MM.1S (cell line): ENCODE measurements around the gene RGS12.

Experiments
- DNase-seq: peaks from one replicate; pipeline ENCODE4 v3.0.0-alpha.2; 2015
- H2AFZ ChIP-seq: fragments of 300-600 bp; sonication (generic); 2 replicates; pipeline ENCODE4 v1.6.0; 2016; ENCODE audit warnings: antibody characterized with exemption, low read length
- H3F3A ChIP-seq: fragments of 300-600 bp; sonication (generic); 2 replicates; pipeline ENCODE4 v1.6.1; 2016; ENCODE audit warnings: mild to moderate bottlenecking, antibody characterized with exemption, low read length, moderate library complexity, mixed read lengths; ENCODE audit not compliant: insufficient read depth
- H3K27ac ChIP-seq: fragments of 300-600 bp; sonication (generic); 2 replicates; pipeline ENCODE4 v1.5.1; 2016; ENCODE audit warnings: mild to moderate bottlenecking, low read length
- H3K27me3 ChIP-seq: fragments of 300-600 bp; sonication (generic); replicated peaks from 2 replicates; pipeline ENCODE4 v1.6.0; 2016; ENCODE audit warnings: low read length; ENCODE audit not compliant: insufficient read depth
- H3K36me3 ChIP-seq: fragments of 300-600 bp; sonication (generic); replicated peaks from 2 replicates; pipeline ENCODE4 v1.6.1; 2016; ENCODE audit warnings: mild to moderate bottlenecking, low read length, mixed read lengths; ENCODE audit not compliant: insufficient read depth
- H3K4me1 ChIP-seq: fragments of 300-600 bp; sonication (generic); 2 replicates; pipeline ENCODE4 v1.6.1; 2016; ENCODE audit warnings: low read length, mixed read lengths
- H3K4me2 ChIP-seq: fragments of 300-600 bp; sonication (generic); 2 replicates; pipeline ENCODE4 v1.6.0; 2016; ENCODE audit warnings: low read depth, low read length
- H3K4me3 ChIP-seq: fragments of 300-600 bp; sonication (generic); 2 replicates; pipeline ENCODE4 v1.5.1; 2016; ENCODE audit warnings: low read length, mixed read lengths
- H3K79me2 ChIP-seq: fragments of 300-600 bp; sonication (generic); 2 replicates; pipeline ENCODE4 v1.6.1; 2016; ENCODE audit warnings: mixed run types, low read length, mixed read lengths
- H3K9ac ChIP-seq: fragments of 300-600 bp; sonication (generic); 2 replicates; pipeline ENCODE4 v1.6.1; 2016; ENCODE audit warnings: low read length, mixed read lengths
- H3K9me2 ChIP-seq: fragments of 300-600 bp; sonication (generic); replicated peaks from 2 replicates; pipeline ENCODE4 v1.6.1; 2016; ENCODE audit warnings: mild to moderate bottlenecking, low read length, mixed read lengths; ENCODE audit not compliant: insufficient read depth
- H3K9me3 ChIP-seq: fragments of 300-600 bp; sonication (generic); replicated peaks from 2 replicates; pipeline ENCODE4 v1.6.1; 2016; ENCODE audit warnings: mild to moderate bottlenecking, low read length, mixed read lengths; ENCODE audit not compliant: insufficient read depth
- H4K20me1 ChIP-seq: fragments of 300-600 bp; sonication (generic); 2 replicates; pipeline ENCODE4 v1.6.1; 2016; ENCODE audit warnings: mild to moderate bottlenecking, low read length, moderate library complexity, mixed read lengths; ENCODE audit not compliant: insufficient read depth
- CTCF ChIP-seq: fragments of 300-600 bp; sonication (generic); IDR thresholded peaks from 2 replicates; pipeline ENCODE4 v1.5.1; 2016; ENCODE audit warnings: antibody characterized with exemption, low read length, mixed read lengths
- EZH2 ChIP-seq: fragments of 300-600 bp; sonication (generic); optimal IDR thresholded peaks from 2 replicates; pipeline ENCODE3; 2017; ENCODE audit warnings: low read depth, mild to moderate bottlenecking, antibody characterized with exemption, low read length, mixed read lengths
- EZH2phosphoT487 ChIP-seq: fragments of 300-600 bp; sonication (generic); IDR thresholded peaks from 2 replicates; pipeline ENCODE4 v1.6.1; 2018; ENCODE audit warnings: antibody characterized with exemption, low read length

Gene RGS12

GRCh38 chr4:3251691-3252479 lies 40.9 kb upstream of the RGS12 start:
- no peaks in the 10 kb centered on the region for H4K20me1 ChIP-seq
- H3K9me3 ChIP-seq = no peaks in the 10 kb centered on the region
- DNase-seq = no peak
- H3K4me1 ChIP-seq = no peaks in the 10 kb centered on the region
- H3K36me3 ChIP-seq = no peaks in the 10 kb centered on the region
- H3K4me3 ChIP-seq = no peak overlapping the region
- H2AFZ ChIP-seq = no peak overlapping the region
- no peak for TF ChIP-seq EZH2
- no peak for TF ChIP-seq CTCF
- TF ChIP-seq EZH2phosphoT487 = no peak
- H3F3A ChIP-seq = no peaks in the 10 kb centered on the region
- peaks cover 12% of the 10 kb centered on the region for H3K27me3 ChIP-seq
- no peak overlapping the region for H3K9ac ChIP-seq
- no peaks in the 10 kb centered on the region for H3K79me2 ChIP-seq
- H3K9me2 ChIP-seq = no peaks in the 10 kb centered on the region
- no peak overlapping the region for H3K27ac ChIP-seq
- H3K4me2 ChIP-seq = no peak overlapping the region

GRCh38 chr4:3252480-3252828 lies 40.4 kb upstream of the RGS12 start:
- no peak overlapping the region for H3K4me3 ChIP-seq
- no peaks in the 10 kb centered on the region for H3K9me3 ChIP-seq
- TF ChIP-seq EZH2 (no peak), EZH2phosphoT487 (no peak), CTCF (no peak)
- no peak for DNase-seq
- no peak overlapping the region for H3K4me2 ChIP-seq
- no peak overlapping the region for H2AFZ ChIP-seq
- H3K27ac ChIP-seq = no peak overlapping the region
- no peaks in the 10 kb centered on the region for H3K4me1 ChIP-seq
- no peaks in the 10 kb centered on the region for H4K20me1 ChIP-seq
- H3F3A ChIP-seq = no peaks in the 10 kb centered on the region
- no peaks in the 10 kb centered on the region for H3K36me3 ChIP-seq
- H3K9me2 ChIP-seq = no peaks in the 10 kb centered on the region
- no peak overlapping the region for H3K9ac ChIP-seq
- H3K27me3 ChIP-seq = peaks cover 16% of the 10 kb centered on the region
- H3K79me2 ChIP-seq = no peaks in the 10 kb centered on the region

- Histone ChIP-seq H3K4me1 (no peaks in the 10 kb centered on the region), H3K9me2 (no peaks in the 10 kb centered on the region), H3K79me2 (no peaks in the 10 kb centered on the region), H2AFZ (no peak overlapping the region), H3K9ac (no peak overlapping the region), H3F3A (no peaks in the 10 kb centered on the region), H3K27ac (no peak overlapping the region), H3K36me3 (no peaks in the 10 kb centered on the region), H3K9me3 (no peaks in the 10 kb centered on the region), H3K4me2 (no peak overlapping the region), H3K4me3 (no peak overlapping the region), H3K27me3 (peaks cover 16% of the 10 kb centered on the region), H4K20me1 (no peaks in the 10 kb centered on the region)
- TF ChIP-seq EZH2phosphoT487 (no peak), CTCF (no peak), EZH2 (no peak)
- no peak for DNase-seq
Measured at GRCh38 chr4:3252831-3253641, 39.8 kb upstream of the RGS12 start.
